Activated T-helper 1 cell treated with anti-CD3 and anti-CD28 coated beads, Interleukin-12 subunit alpha, Interleukin-12 subunit beta, Interleukin-2, Interleukin-4 antibody, amounts not matched to agents 30 ng/mL and 10 ng/mL and 1 ng/mL, durations not matched to agents 14 hours and 24 hours and 36 hours (primary cell): Measurements from ENCODE around the gene TSHZ2. TPM values are rescaled to one million over a fixed set of nuclear protein-coding genes. Genes with fewer than 3 reads are reported as not detected.

Experiments
- DNase-seq: peaks from one replicate; pipeline ENCODE4 v3.0.0; 2021; ENCODE audit warnings: low spot score
- H3K27ac Mint-ChIP-seq: one replicate; pipeline ENCODE4 v1.8.0; 2021; ENCODE audit warnings: mild to moderate bottlenecking, mixed read lengths
- H3K27me3 Mint-ChIP-seq: one replicate; pipeline ENCODE4 v1.8.0; 2022; ENCODE audit warnings: mild to moderate bottlenecking, moderate library complexity, mixed read lengths; ENCODE audit not compliant: insufficient read depth
- H3K36me3 Mint-ChIP-seq: one replicate; pipeline ENCODE4 v1.8.0; 2021; ENCODE audit warnings: low read depth, mixed read lengths
- H3K4me1 Mint-ChIP-seq: one replicate; pipeline ENCODE4 v1.8.0; 2021; ENCODE audit warnings: low read depth, mixed read lengths
- H3K4me3 Mint-ChIP-seq: one replicate; pipeline ENCODE4 v1.8.0; 2021; ENCODE audit warnings: mild to moderate bottlenecking, moderate library complexity, mixed read lengths
- H3K9me3 Mint-ChIP-seq: one replicate; pipeline ENCODE4 v1.8.0; 2021; ENCODE audit warnings: mixed read lengths
- intact Hi-C: fragments of 100-400 bp; cut with micrococcal nuclease; formaldehyde crosslinking; loops from one replicate; pipeline ENCODE4 v1.15.1; 2024
- total RNA-seq: library from RNA; stranded (reverse); gene quantifications from 2 replicates; pipeline ENCODE4 v1.2.3, GENCODE V29; 2022

Gene TSHZ2
- total RNA-seq, 1 donor from 2014 or later, result 26.0 TPM

DNA sequence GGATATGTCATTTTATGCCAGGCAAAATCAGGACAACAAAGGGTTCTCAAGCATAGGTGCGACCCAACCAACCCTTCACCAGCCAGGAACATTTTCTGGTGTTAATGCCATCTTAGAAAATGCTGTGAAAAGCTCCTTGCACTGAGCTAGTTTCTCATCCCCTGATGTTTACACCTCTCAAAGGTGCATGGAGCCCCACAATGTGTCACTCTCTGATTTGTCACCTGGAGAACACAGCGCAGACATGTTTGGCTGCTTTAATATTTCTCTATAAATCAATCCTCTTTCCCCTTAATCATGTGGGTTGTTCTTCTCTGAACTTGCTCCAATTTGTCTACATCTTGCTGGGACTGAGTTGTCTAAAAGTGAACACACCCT lies 244.3 kb downstream of the TSHZ2 start:
- peak overlapping the region; percentile 59 for H3K27ac Mint-ChIP-seq
- no peak for DNase-seq
- peaks cover 6% of the 10 kb centered on the region for H3K36me3 Mint-ChIP-seq
- peaks cover 13% of the 10 kb centered on the region for H3K9me3 Mint-ChIP-seq
- no peaks in the 10 kb centered on the region for H3K27me3 Mint-ChIP-seq
- peak overlapping the region; percentile 51 for H3K4me3 Mint-ChIP-seq
- peaks cover 53% of the 10 kb centered on the region for H3K4me1 Mint-ChIP-seq
- intact Hi-C loops, result loop anchor here (2.0 to 10.0 kb wide), 8 partner anchors 56 to 972 kb away; no protein-coding TSS in a partner anchor

DNA sequence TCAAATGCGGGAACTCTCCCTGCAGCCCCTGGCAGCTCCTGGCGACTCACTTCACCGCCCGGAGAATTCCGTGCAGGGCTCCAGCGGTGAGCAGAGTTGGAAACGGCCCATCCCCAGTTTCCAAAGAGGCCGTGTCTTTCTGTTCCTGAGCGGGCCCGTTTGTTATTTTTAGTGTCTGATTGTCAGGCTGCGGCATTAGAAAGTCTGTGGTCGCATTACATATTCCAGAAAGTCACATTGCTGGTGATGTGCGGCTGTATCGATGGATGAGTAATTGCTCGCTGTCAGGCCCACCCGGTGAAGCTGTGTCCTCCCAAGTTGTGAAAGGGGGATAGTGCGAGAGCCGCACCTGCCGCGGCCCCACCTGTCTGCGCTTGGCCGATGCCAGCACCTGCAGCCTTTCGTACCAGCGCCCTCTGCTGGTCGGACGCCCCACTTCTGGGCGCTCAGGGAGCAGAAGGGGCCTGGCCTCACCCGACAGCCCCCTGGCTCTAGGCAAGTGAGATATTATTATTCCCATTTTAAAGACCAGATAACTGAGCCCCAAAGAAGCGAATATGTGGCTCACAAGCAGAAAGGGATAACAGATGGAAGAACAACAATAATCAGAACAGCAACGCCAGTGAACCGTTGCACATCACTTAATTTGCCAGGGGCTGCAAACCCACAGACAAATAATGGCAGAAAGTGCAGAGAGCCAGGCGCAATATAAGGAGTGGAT lies 244.9 kb downstream of the TSHZ2 start:
- H3K4me1 Mint-ChIP-seq, result peaks cover 53% of the 10 kb centered on the region
- no peaks in the 10 kb centered on the region for H3K27me3 Mint-ChIP-seq
- intact Hi-C loops, result loop anchor here (2.0 to 10.0 kb wide), 8 partner anchors 56 to 972 kb away; no protein-coding TSS in a partner anchor
- peak overlapping the region; percentile 51 for H3K4me3 Mint-ChIP-seq
- peak overlapping the region; percentile 59 for H3K27ac Mint-ChIP-seq
- H3K36me3 Mint-ChIP-seq, result peaks cover 6% of the 10 kb centered on the region
- peaks cover 13% of the 10 kb centered on the region for H3K9me3 Mint-ChIP-seq
- DNase-seq, result peak; percentile 66

GRCh38 chr20:53220482-53221307 lies 248.5 kb downstream of the TSHZ2 start:
- intact Hi-C loops, result no loop called here
- H3K36me3 Mint-ChIP-seq, result peaks cover 5% of the 10 kb centered on the region
- no peaks in the 10 kb centered on the region for H3K27me3 Mint-ChIP-seq

GRCh38 chr20:53221731-53222130 lies 249.6 kb downstream of the TSHZ2 start:
- Mint-ChIP-seq H3K27ac (no peak overlapping the region), H3K9me3 (peaks cover 13% of the 10 kb centered on the region), H3K4me3 (no peak overlapping the region), H3K36me3 (peaks cover 5% of the 10 kb centered on the region), H3K27me3 (no peaks in the 10 kb centered on the region), H3K4me1 (peaks cover 27% of the 10 kb centered on the region)
- intact Hi-C loops, result no loop called here
- DNase-seq, result no peak

More at GRCh38 chr20:53220482-53221307, 248.5 kb downstream of the TSHZ2 start:
- H3K9me3 Mint-ChIP-seq, result peaks cover 13% of the 10 kb centered on the region
- H3K27ac Mint-ChIP-seq, result no peak overlapping the region
- peaks cover 37% of the 10 kb centered on the region for H3K4me1 Mint-ChIP-seq
- no peak overlapping the region for H3K4me3 Mint-ChIP-seq
- no peak for DNase-seq

DNA sequence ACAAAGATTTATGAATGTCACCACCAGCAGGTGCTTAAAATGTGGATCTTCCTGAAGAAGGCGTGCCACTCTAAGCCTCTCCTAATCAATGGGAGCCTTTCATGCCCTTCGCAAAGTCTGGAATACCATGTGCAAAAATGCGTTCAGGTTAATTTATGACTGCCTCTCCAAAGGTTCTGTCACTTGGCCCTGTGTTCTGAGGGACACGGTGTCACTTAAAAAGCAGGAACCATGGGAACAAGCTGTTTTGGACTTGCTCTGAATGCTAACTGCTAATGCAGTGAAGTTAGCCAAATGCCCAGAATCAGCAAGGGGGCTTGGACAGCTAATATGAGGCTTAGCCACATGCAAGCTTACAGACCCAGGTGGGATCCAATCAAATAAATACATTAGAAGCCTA lies 250.3 kb downstream of the TSHZ2 start:
- Mint-ChIP-seq H3K4me3 (no peak overlapping the region), H3K9me3 (peaks cover 13% of the 10 kb centered on the region), H3K36me3 (peaks cover 5% of the 10 kb centered on the region), H3K4me1 (peaks cover 21% of the 10 kb centered on the region), H3K27me3 (no peaks in the 10 kb centered on the region), H3K27ac (no peak overlapping the region)
- intact Hi-C loops, result no loop called here
- DNase-seq, result no peak

GRCh38 chr20:53222932-53223331 lies 250.8 kb downstream of the TSHZ2 start:
- Mint-ChIP-seq H3K4me3 (no peak overlapping the region), H3K9me3 (peaks cover 13% of the 10 kb centered on the region), H3K4me1 (peaks cover 20% of the 10 kb centered on the region), H3K36me3 (peaks cover 5% of the 10 kb centered on the region), H3K27ac (no peak overlapping the region), H3K27me3 (no peaks in the 10 kb centered on the region)
- DNase-seq, result no peak
- intact Hi-C loops, result no loop called here

DNA sequence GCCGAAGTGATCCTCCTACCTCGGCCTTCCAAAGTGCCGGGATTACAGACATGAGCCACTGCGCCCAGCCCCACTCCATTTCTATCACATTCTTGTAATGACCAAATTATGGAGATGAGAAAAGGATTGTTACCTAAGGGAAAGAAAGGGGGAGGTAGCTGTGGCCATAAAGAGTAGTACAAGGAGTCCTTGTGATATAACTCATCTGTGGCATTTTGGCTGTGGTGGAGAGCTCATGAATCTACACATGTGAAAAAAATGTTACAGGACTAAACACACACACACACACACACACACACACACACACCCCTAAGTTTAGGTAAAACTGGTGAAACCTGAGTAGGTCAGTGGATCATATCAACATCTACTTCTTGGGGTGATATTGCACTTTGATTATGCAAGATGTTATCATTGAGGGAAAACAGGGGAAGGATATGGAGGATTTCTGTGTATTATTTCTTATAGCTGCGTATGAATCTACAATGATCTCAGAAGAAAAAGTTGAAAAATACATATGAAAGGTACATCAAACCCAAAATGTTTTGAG lies 251.5 kb downstream of the TSHZ2 start:
- H3K36me3 Mint-ChIP-seq, result peaks cover 5% of the 10 kb centered on the region
- H3K9me3 Mint-ChIP-seq, result peaks cover 13% of the 10 kb centered on the region
- H3K27me3 Mint-ChIP-seq, result no peaks in the 10 kb centered on the region
- no peak overlapping the region for H3K27ac Mint-ChIP-seq
- no peak overlapping the region for H3K4me3 Mint-ChIP-seq
- H3K4me1 Mint-ChIP-seq, result peaks cover 20% of the 10 kb centered on the region
- intact Hi-C loops, result no loop called here
- no peak for DNase-seq

DNA sequence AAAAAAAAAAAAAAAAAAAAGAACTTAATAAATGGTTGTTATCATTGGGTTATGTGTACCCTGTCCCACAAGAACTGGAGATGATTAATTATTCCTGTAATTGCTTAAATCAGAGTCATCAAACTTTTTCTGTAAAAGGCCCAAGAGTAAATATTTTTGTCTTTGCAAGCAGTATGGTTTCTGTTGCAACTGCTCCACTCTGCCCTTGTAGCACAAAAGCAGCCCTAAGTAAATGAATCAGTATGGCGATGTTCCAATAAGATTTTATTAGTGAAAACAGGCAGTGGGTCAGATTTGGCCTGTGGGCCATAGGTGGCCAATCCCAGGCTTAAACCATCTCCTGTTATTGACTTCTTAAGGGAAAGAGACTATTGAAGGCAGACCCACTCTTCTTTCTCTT lies 252.7 kb downstream of the TSHZ2 start:
- H3K27me3 Mint-ChIP-seq, result no peaks in the 10 kb centered on the region
- peaks cover 10% of the 10 kb centered on the region for H3K9me3 Mint-ChIP-seq
- peaks cover 5% of the 10 kb centered on the region for H3K36me3 Mint-ChIP-seq
- intact Hi-C loops, result no loop called here
- H3K27ac Mint-ChIP-seq, result no peak overlapping the region
- DNase-seq, result no peak
- H3K4me3 Mint-ChIP-seq, result no peak overlapping the region
- H3K4me1 Mint-ChIP-seq, result peaks cover 20% of the 10 kb centered on the region

GRCh38 chr20:53226826-53227225 lies 254.7 kb downstream of the TSHZ2 start:
- intact Hi-C loops, result no loop called here
- no peak overlapping the region for H3K27ac Mint-ChIP-seq
- no peaks in the 10 kb centered on the region for H3K27me3 Mint-ChIP-seq
- H3K4me1 Mint-ChIP-seq, result peaks cover 9% of the 10 kb centered on the region
- H3K4me3 Mint-ChIP-seq, result no peak overlapping the region
- no peaks in the 10 kb centered on the region for H3K9me3 Mint-ChIP-seq
- H3K36me3 Mint-ChIP-seq, result peaks cover 6% of the 10 kb centered on the region
- DNase-seq, result no peak

GRCh38 chr20:53227523-53227922 lies 255.4 kb downstream of the TSHZ2 start:
- no peaks in the 10 kb centered on the region for H3K27me3 Mint-ChIP-seq
- no peak for DNase-seq
- peaks cover 9% of the 10 kb centered on the region for H3K4me1 Mint-ChIP-seq
- intact Hi-C loops, result no loop called here
- H3K9me3 Mint-ChIP-seq, result no peaks in the 10 kb centered on the region
- H3K4me3 Mint-ChIP-seq, result no peak overlapping the region
- H3K27ac Mint-ChIP-seq, result no peak overlapping the region
- H3K36me3 Mint-ChIP-seq, result peaks cover 2% of the 10 kb centered on the region

DNA sequence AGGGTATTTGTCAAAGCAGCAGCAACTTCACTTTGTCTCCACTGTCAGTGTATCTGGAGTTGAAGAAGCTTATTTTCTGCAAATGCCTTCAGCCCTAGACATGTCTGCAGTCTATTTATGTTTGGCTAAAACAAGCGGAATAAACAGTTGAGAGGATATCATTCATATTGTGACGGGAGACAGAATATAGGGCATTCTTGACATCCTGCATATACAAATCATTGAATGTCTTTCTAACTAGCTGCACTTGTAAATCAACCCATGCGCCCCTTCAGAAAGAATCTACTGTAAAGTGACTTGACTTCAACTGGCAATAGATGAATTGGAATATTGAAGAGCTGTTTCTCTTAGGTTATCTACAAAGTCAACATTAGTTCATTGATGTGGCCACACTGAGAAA lies 258.9 kb downstream of the TSHZ2 start:
- Mint-ChIP-seq H3K27ac (no peak overlapping the region), H3K4me3 (no peak overlapping the region), H3K9me3 (peaks cover 15% of the 10 kb centered on the region), H3K4me1 (no peaks in the 10 kb centered on the region), H3K36me3 (peaks cover 9% of the 10 kb centered on the region), H3K27me3 (no peaks in the 10 kb centered on the region)
- no peak for DNase-seq
- intact Hi-C loops, result no loop called here

DNA sequence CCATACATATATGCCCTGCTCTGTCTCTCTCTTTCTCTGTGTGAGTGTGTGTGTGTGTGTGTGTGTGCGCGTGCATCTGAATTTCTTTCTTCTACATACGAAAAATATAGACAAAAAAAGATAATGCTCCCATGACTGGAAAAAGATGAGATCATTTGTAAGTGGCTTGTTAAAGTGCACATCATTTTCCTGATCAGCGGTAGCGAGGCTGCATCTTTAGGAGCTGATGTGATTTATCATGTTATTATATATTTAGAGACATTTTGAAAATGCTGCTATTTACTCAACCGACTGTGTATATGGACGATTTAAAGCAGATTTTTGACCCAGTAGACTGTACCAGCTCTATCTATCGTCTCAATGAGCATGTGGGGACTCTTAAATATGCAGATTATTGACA lies 265.3 kb downstream of the TSHZ2 start:
- H3K27me3 Mint-ChIP-seq, result no peaks in the 10 kb centered on the region
- H3K27ac Mint-ChIP-seq, result no peak overlapping the region
- H3K9me3 Mint-ChIP-seq, result peaks cover 34% of the 10 kb centered on the region
- intact Hi-C loops, result no loop called here
- H3K36me3 Mint-ChIP-seq, result peaks cover 10% of the 10 kb centered on the region
- no peaks in the 10 kb centered on the region for H3K4me1 Mint-ChIP-seq
- no peak for DNase-seq
- H3K4me3 Mint-ChIP-seq, result no peak overlapping the region

DNA sequence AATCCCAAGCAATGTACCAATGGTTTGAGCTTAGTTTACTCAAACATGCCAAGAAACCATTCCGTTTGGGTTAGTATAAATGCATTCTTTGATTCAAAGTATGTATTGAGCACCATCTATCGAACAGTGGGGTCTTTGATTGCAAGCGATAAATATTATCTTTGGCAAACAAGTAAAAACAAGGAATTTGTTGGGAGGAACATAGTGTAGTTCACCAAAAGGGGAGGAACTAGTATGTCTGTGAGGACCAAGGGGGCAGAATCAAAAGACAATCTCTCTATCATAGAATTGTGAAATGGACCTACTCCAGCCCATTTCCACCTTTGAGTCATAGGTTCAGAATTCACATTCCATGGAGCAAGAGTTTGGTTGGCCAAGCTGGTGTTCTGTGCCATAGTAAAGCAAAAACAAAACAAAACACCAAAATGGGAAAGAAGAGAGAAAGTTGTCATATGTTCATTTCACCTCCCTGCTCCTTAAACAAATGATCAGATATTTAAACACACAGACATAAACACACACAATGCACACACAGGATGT lies 266.0 kb downstream of the TSHZ2 start:
- DNase-seq, result no peak
- peaks cover 2% of the 10 kb centered on the region for H3K4me1 Mint-ChIP-seq
- no peak overlapping the region for H3K27ac Mint-ChIP-seq
- peaks cover 34% of the 10 kb centered on the region for H3K9me3 Mint-ChIP-seq
- H3K27me3 Mint-ChIP-seq, result no peaks in the 10 kb centered on the region
- H3K36me3 Mint-ChIP-seq, result peaks cover 10% of the 10 kb centered on the region
- intact Hi-C loops, result no loop called here
- H3K4me3 Mint-ChIP-seq, result no peak overlapping the region
